ENCODE measurements around the gene GSN.

DNA sequence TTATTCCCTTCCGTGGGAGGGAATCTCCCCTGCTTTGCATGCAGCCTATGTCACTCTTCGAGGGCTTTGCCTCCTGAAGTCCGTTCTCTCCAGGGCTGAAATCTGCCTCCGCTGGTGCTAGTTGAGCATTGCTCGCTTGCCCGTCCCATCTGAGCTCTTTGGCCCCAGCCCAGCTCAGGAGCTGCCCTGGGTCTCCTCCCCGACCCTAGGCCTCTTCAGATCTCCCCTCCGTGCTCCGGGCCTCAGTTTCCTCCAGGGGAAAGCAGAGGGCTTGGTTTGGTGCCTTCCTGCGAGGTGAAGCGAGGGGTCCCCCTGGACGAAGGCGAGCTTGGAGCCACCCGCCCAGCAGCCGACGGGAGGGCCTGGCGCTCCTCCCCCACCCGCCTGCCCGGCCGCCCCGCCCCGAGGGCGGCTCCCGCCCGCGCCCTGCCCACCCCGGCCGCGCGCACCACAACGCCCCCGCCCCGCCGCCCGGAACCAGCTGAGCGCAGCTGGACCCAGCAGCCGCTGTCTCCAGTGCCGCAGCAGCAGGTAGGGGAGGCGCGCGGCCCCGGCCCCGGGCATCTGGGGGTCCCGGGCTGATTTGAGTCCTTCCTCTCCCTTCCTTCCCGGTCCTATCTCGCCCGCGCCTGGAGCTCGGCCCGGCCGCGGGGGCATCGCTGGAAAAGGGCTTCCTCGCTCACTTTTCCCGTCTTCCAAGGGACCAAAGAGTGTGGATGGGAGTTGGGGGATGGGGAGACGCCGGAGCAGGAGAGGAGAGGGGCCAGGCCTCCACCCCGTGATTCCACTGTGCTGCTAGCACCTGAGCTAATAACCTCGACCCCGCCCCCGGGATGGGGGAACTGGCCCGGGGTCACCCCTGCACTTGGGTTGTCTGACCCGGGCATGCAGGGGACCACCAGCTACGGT lies at the start of gene GSN:
- TF ChIP-seq EZH2 (IDR thresholded peaks at IDR 0.05) (no peak), EZH2phosphoT487 (IDR thresholded peaks at IDR 0.05) (no peak)
- TF ChIP-seq, protein P1, sequence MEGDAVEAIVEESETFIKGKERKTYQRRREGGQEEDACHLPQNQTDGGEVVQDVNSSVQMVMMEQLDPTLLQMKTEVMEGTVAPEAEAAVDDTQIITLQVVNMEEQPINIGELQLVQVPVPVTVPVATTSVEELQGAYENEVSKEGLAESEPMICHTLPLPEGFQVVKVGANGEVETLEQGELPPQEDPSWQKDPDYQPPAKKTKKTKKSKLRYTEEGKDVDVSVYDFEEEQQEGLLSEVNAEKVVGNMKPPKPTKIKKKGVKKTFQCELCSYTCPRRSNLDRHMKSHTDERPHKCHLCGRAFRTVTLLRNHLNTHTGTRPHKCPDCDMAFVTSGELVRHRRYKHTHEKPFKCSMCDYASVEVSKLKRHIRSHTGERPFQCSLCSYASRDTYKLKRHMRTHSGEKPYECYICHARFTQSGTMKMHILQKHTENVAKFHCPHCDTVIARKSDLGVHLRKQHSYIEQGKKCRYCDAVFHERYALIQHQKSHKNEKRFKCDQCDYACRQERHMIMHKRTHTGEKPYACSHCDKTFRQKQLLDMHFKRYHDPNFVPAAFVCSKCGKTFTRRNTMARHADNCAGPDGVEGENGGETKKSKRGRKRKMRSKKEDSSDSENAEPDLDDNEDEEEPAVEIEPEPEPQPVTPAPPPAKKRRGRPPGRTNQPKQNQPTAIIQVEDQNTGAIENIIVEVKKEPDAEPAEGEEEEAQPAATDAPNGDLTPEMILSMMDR (IDR thresholded peaks at IDR 0.05), result no peak

All from neural progenitor cell (in vitro differentiated cells).